ENCODE measurements around the gene DNAJB1. TPM values are rescaled to one million over a fixed set of nuclear protein-coding genes. Genes with fewer than 3 reads are reported as not detected.

Gene DNAJB1
- total and polyA plus RNA-seq, 10 of the 15 experiments (the other 5 are each of a cell fraction or from before 2014, with no cell fraction given) = 4.8 to 65.8 (median 34.9) TPM

DNA sequence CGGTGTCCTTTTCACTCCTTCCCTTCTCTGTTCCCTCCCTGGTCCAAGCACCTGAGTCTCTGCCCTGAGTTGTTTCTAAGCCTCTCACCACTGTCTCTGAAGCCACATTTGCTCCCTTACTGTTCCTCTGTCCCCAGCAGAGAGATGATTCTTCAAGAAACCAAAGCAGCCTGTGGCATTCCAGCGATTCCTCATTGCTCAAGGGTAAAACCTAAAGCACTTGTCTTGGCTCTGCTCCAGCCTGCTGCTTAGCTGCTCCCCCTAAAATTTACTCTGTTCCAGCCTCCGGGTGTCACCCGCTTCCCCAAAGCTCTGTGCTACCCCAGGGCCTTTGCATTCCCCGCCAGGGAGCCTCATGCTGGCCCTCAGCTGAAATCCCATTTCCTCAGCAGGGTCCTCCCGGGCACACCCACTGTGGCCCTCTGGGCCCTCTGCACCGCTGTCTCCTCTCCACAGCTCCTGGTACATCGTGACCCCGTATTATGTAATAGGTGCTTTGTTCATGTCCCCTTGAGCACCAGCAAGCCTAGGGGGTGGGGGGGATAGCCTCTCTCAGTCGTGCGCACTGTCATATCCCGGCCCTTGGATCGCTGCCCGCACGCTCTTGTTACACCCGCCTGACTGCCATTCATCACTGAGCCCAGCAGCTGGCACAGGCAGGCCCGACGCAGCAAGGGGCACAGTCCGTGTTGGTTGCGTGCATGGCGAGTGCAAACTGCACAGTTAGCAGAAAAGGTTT lies 26.9 kb upstream of the DNAJB1 start (continued):
- TF ChIP-seq ZNF622 (IDR thresholded peaks at IDR 0.05) (no peak), PAX8 (IDR thresholded peaks at IDR 0.05) (no peak), PML (IDR thresholded peaks at IDR 0.05; ENCODE audit: low read length) (no peak), BMI1 (IDR thresholded peaks at IDR 0.05; ENCODE audit: borderline replicate concordance) (no peak), STAT3 (IDR thresholded peaks at IDR 0.05; ENCODE audit: low read depth, low read length) (no peak)
- TF ChIP-seq, protein P1, sequence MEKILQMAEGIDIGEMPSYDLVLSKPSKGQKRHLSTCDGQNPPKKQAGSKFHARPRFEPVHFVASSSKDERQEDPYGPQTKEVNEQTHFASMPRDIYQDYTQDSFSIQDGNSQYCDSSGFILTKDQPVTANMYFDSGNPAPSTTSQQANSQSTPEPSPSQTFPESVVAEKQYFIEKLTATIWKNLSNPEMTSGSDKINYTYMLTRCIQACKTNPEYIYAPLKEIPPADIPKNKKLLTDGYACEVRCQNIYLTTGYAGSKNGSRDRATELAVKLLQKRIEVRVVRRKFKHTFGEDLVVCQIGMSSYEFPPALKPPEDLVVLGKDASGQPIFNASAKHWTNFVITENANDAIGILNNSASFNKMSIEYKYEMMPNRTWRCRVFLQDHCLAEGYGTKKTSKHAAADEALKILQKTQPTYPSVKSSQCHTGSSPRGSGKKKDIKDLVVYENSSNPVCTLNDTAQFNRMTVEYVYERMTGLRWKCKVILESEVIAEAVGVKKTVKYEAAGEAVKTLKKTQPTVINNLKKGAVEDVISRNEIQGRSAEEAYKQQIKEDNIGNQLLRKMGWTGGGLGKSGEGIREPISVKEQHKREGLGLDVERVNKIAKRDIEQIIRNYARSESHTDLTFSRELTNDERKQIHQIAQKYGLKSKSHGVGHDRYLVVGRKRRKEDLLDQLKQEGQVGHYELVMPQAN (conservative IDR thresholded peaks at IDR 0.05) = no peak

DNA sequence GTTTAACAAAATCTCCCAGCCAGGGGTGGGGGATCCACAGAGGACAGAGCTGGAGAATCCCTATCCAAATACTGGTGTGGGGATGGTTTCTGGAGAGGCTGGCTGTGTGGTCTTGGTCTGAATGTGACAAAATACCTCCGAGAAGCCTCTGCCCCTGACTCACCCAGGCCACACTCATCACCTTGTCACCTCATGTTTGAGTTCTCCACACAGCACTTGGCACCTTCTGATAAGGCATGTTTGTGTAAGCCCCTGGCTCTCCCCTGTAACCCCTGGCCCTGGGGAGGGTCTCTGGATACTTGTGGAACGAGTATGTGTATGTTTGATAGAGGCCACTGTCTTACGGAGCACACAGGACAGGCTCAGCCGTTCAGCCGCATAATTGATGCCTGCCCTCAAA lies 25.9 kb upstream of the DNAJB1 start:
- intact Hi-C loops (cut with micrococcal nuclease; ENCODE audit: unreplicated experiment) (no loop called here), in situ Hi-C loops (cut with MboI) (no loop called here)
- no peaks in the 10 kb centered on the region; the same call in none of the 2 replicates for H3K79me2 ChIP-seq (ENCODE audit: control insufficient read depth, insufficient read depth, low read length)
- H3K4me3 ChIP-seq = no peak overlapping the region
- H3K9ac ChIP-seq (ENCODE audit: control insufficient read depth, insufficient read depth, low read length) = no peak overlapping the region
- no peak for ATAC-seq
- no peak for FAIRE-seq
- H3K27ac ChIP-seq (ENCODE audit: control insufficient read depth, insufficient read depth) = no peak overlapping the region
- no peak for DNase-seq (ENCODE audit: low read depth, low spot score)
- BruUV-seq (replicated peaks) = no TSS peak
- no peaks in the 10 kb centered on the region for H3K4me1 ChIP-seq (ENCODE audit: control insufficient read depth, insufficient read depth, low read length)
- TF ChIP-seq ASH2L (IDR thresholded peaks at IDR 0.05; ENCODE audit: borderline replicate concordance, low read depth) (no peak), MEF2B (IDR thresholded peaks at IDR 0.05; ENCODE audit: partially characterized antibody, poor library complexity, severe bottlenecking) (no peak), SUZ12 (IDR thresholded peaks at IDR 0.05; ENCODE audit: unreplicated experiment) (no peak), TCF12 (IDR thresholded peaks at IDR 0.05; ENCODE audit: low read depth, low read length) (no peak), MYC (IDR thresholded peaks at IDR 0.05; ENCODE audit: insufficient read depth, insufficient read length, insufficient replicate concordance, low read length, severe bottlenecking) (no peak), CBFB (IDR thresholded peaks at IDR 0.05; ENCODE audit: low read depth) (no peak), KAT2A (conservative IDR thresholded peaks at IDR 0.05; ENCODE audit: control insufficient read depth, low read depth, low read length) (no peak), EZH2 (IDR thresholded peaks at IDR 0.05; ENCODE audit: borderline replicate concordance, control insufficient read depth, low read depth, low read length) (no peak), NBN (IDR thresholded peaks at IDR 0.05) (no peak), JUND (IDR thresholded peaks at IDR 0.05; ENCODE audit: low read depth, low read length) (no peak), NFYA (IDR thresholded peaks at IDR 0.05; ENCODE audit: borderline replicate concordance, low read depth, low read length) (no peak)
- TF ChIP-seq, protein P1 (conservative IDR thresholded peaks at IDR 0.05) = no peak
- TF ChIP-seq, protein P2, sequence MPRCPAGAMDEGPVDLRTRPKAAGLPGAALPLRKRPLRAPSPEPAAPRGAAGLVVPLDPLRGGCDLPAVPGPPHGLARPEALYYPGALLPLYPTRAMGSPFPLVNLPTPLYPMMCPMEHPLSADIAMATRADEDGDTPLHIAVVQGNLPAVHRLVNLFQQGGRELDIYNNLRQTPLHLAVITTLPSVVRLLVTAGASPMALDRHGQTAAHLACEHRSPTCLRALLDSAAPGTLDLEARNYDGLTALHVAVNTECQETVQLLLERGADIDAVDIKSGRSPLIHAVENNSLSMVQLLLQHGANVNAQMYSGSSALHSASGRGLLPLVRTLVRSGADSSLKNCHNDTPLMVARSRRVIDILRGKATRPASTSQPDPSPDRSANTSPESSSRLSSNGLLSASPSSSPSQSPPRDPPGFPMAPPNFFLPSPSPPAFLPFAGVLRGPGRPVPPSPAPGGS (IDR thresholded peaks at IDR 0.05; ENCODE audit: borderline replicate concordance, insufficient read depth, low read depth, low read length, poor library complexity, severe bottlenecking) = no peak
- WGBS (ENCODE audit: insufficient coverage, insufficient replicate concordance, low lambda C conversion rate, missing lambda C conversion rate) = 81% methylated on average over 5 of the region's 5 CpGs
- no peaks in the 10 kb centered on the region for H4K20me1 ChIP-seq (ENCODE audit: control insufficient read depth, insufficient read depth)
- POLR2A ChIA-PET = no interaction called here
- RAD21 ChIA-PET (ENCODE audit: unreplicated experiment) = no interaction called here
- no peaks in the 10 kb centered on the region; a peak in 4 of 4 replicates for H3K36me3 ChIP-seq (ENCODE audit: control insufficient read depth in 2 of 2, insufficient read depth in 2 of 2, low read length in 1 of 2)
- H2AFZ ChIP-seq (ENCODE audit: control insufficient read depth, low read depth, low read length) = no peak overlapping the region
- no peak overlapping the region for H3K4me2 ChIP-seq (ENCODE audit: control insufficient read depth, insufficient read depth)
- no peaks in the 10 kb centered on the region for H3K27me3 ChIP-seq (replicated peaks in 1 of 2; ENCODE audit: control insufficient read depth in 2 of 2, insufficient read depth in 2 of 2, low read length in 1 of 2)
- no peaks in the 10 kb centered on the region for H3K9me3 ChIP-seq (replicated peaks; ENCODE audit: control insufficient read depth, insufficient read depth, low read length)
- SMC1A ChIA-PET (ENCODE audit: uncharacterized antibody, unreplicated experiment) = no interaction called here
- CTCF ChIA-PET = no interaction called here
